HG02885 (cell line): ENCODE results near the gene CTSF.
"Not testable (repeated sequence)": the region's sequence is repeated elsewhere in the genome, so short reads cannot be mapped to it uniquely, and the experiment has no call there.

ENCODE experiments used
- ATAC-seq: cut with Tn5 transposase; IDR thresholded peaks from one replicate; pipeline ENCODE4 v1.9.1; 2021; ENCODE audit warnings: mild to moderate bottlenecking; ENCODE audit not compliant: unreplicated experiment, poor library complexity

CTSF gene

GRCh38 chr11:66591175-66591574 lies 22.8 kb upstream of the CTSF start:
- no peak for ATAC-seq

GRCh38 chr11:66589996-66590675 lies 21.7 kb upstream of the CTSF start:
- no peak for ATAC-seq

- ATAC-seq = not testable (repeated sequence)
These were observed 20.9 kb upstream of the CTSF start for GRCh38 chr11:66589315-66589714.

GRCh38 chr11:66586136-66586535 lies 17.7 kb upstream of the CTSF start:
- ATAC-seq = no peak

- ATAC-seq = not testable (repeated sequence)
These were observed 17.0 kb upstream of the CTSF start for GRCh38 chr11:66585447-66585846.

- ATAC-seq = not testable (repeated sequence)
These were observed 14.2 kb upstream of the CTSF start for GRCh38 chr11:66582565-66583147.

GRCh38 chr11:66581261-66581660 lies 12.9 kb upstream of the CTSF start:
- ATAC-seq = no peak

- no peak for ATAC-seq
These were observed 12.4 kb upstream of the CTSF start for GRCh38 chr11:66580803-66581202.

GRCh38 chr11:66579017-66579606 lies 10.7 kb upstream of the CTSF start:
- ATAC-seq = no peak

- no peak for ATAC-seq
These were observed 2.4 kb upstream of the CTSF start for GRCh38 chr11:66570850-66571180.

- no peak for ATAC-seq
These were observed 1.9 kb upstream of the CTSF start for GRCh38 chr11:66570079-66570849.

GRCh38 chr11:66569076-66569475 lies 670 bp upstream of the CTSF start:
- no peak for ATAC-seq

- ATAC-seq = no peak
These were observed 651 bp downstream of the CTSF start for GRCh38 chr11:66567787-66568123.

- no peak for ATAC-seq
These were observed 2.2 kb downstream of the CTSF start for GRCh38 chr11:66566221-66566620.

- no peak for ATAC-seq
These were observed 3.4 kb downstream of the CTSF start for GRCh38 chr11:66564984-66565383.

- no peak for ATAC-seq
These were observed 3.9 kb downstream of the CTSF start for GRCh38 chr11:66564538-66564937.

- no peak for ATAC-seq
These were observed 4.6 kb downstream of the CTSF start for GRCh38 chr11:66563832-66564231.

- no peak for ATAC-seq
These were observed 5.4 kb downstream of the CTSF start for GRCh38 chr11:66562907-66563583.

- ATAC-seq = no peak
These were observed 6.1 kb downstream of the CTSF start for GRCh38 chr11:66562275-66562674.

- no peak for ATAC-seq
These were observed 6.5 kb downstream of the CTSF start for GRCh38 chr11:66561975-66562248.
